HG03439 (cell line): ENCODE results near the gene BCLAF1.
"Not testable (repeated sequence)": the region's sequence is repeated elsewhere in the genome, so short reads cannot be mapped to it uniquely, and the experiment has no call there.

Experiments used
- ATAC-seq: cut with Tn5 transposase; IDR thresholded peaks from one replicate; pipeline ENCODE4 v1.9.1; 2021; ENCODE audit warnings: mild to moderate bottlenecking, moderate library complexity; ENCODE audit not compliant: unreplicated experiment

The BCLAF1 gene

DNA sequence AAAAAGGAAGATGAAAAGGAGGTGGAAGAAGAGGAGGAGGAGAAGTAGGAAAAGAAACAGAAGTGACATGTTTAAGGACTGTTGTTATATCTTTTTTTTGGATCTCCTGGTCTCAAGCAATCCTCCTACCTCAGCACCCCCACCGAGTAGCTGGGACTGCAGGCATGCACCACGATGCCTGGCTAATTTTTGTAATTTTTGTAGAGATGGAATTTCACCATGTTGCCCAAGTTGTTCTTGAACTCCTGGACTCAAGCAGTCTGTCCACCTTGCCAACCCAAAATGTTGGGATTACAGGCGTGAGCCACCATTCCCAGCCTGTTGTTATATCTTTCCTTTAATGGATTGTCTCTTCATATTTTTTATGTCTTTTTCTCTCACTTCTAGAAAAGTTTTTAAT is 19.5 kb upstream of the BCLAF1 start:
- no peak for ATAC-seq

DNA sequence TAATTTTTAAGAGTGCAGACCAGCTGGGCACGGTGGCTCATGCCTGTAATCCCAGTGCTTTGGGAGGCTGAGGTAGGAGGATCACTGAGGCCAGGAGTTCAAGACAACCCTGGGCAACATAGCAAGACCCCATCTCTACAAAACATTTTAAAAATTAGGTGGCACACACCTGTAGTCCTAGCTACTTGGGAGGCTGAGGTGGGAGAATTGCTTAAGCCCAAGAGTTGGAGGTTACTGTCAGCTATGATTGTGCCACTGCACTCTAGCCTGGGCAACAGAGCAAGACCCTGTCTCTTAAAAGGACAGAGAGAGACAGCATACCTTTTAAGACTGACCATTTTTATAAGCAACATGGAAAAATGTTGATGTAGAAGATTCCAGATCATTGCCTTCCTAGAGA is 18.8 kb upstream of the BCLAF1 start:
- not testable (repeated sequence) for ATAC-seq

DNA sequence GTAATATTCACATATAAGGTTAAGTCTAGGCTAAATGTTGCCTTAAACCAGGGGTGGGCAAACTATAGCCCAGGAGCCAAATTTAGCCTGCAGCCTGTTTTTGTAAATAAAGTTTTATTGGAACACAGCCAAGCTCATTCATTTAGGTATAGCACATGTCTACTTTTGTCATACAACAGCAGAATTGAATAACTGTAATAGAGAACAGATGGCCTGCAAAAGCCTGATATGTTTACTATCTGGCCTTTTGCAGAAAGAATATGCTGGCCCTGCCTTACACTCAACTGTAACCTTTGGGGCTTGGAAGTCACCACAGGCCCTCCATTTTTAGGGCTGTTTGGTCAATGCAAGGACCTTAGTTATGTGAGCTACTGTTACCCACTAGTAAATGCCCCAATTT is 17.7 kb upstream of the BCLAF1 start:
- no peak for ATAC-seq

DNA sequence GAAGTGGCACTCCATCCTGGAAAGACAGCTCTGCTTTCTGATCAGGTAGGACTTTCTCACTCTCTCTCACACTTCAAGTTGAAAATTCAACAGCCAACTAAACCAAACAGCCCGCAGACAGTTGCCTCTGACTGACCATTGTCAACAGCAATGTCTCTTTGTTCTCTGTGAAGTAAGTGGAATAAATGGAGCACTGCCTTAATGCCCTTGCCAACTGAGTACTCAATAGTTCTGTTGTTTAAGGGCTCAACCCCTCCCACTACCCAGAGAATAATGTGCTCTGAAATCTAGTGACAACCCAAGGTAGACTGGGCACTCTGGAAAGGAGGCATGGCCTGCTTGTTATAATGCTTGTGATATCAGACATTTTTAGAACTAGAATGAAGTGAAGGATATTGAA is 16.8 kb upstream of the BCLAF1 start:
- ATAC-seq: no peak

DNA sequence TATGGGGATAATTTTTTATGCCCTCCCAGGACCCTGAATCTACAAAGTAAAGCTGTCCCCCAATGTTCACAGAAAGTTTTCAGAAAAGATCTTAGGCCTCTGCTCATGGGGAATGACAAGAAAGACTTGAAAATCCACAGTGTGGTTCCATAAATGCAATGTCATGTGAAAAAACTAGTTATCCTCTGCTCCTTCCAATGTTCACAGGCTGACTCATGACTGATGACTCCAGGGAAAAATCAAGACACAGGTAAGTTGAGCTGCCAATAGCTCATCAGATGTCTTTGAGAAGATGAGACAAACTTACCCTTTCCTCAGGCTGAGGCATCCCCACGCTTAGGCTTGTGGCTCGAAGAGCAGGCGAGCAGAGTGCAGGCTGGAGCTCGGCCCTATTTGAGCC is 14.8 kb upstream of the BCLAF1 start:
- no peak for ATAC-seq

DNA sequence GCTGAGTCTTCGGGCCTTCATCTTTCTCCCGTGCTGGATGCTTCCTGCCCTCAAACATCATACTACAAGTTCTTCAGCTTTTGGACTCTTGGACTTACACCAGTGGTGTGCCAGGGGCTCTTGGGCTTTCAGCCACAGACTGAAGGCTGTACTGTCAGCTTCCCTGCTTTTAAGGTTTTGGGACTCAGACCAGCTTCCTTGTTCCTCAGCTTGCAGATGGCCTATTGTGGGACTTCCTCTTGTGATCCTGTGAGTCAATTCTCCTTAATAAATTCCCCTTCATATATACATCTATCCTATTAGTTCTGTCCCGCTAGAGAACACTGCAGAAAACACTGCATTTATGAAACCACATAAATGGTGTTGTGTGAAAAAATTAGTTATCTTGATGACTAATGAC is 13.9 kb upstream of the BCLAF1 start:
- no peak for ATAC-seq

DNA sequence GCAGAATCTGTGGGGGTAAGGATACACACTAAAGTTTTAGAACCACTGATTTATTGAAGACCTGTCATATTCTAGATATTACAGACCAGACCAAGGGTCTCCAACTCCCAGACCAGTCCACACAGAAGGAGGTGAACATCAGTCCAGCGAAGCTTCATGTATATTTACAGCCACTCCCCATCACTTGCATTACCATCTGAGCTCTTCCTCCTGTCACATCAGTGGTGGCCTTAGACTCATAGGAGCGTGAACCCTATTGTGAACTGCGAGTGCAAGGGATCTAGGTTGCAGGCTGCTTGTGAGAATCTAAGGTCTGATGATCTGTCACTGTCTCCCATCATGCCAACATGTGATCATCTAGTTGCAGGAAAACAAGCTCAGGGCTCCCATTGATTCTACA is 5.0 kb upstream of the BCLAF1 start:
- ATAC-seq: no peak

DNA sequence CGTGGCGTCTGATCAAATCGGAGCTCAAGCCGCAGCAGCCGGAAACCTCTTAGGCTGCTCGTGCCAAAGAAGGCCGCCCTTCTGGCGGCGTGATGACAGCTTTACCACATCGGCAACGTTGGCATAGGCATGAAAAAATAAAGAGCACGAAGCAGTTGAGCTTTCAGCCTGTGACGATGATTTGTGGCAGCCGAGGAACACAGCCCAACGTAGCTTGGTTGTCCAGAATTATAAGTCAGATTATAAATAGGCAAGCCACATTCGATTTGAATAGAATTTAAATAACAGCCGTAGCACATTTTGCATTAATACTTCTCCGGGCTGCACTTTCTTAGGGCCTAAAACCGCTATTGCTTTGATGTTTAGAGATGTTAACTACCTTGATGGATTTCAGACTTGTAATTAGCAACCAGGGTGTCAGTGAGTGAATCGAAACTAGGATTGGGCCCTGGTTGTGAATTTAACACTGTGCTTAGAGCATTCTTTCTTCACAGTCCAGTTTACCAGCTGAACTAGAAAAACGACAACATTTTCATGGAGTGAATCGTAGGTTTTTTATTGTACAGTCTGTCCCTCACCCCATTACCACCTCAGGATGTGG is 864 bp upstream of the BCLAF1 start:
- ATAC-seq: peak; percentile 8

DNA sequence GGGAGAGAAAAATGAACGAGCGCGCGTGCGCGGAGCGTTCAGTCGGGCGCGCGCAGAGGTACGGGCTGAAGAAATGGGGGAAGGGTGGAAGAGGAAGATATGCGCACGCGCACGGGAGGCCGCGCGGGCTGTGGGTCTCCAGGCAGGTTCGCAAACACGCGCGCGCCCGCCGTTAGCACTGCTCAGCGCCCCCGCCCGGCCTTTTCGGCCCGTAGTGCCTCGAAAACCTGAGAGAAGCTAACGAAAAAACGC is 393 bp downstream of the BCLAF1 start:
- peak; percentile 50 for ATAC-seq

DNA sequence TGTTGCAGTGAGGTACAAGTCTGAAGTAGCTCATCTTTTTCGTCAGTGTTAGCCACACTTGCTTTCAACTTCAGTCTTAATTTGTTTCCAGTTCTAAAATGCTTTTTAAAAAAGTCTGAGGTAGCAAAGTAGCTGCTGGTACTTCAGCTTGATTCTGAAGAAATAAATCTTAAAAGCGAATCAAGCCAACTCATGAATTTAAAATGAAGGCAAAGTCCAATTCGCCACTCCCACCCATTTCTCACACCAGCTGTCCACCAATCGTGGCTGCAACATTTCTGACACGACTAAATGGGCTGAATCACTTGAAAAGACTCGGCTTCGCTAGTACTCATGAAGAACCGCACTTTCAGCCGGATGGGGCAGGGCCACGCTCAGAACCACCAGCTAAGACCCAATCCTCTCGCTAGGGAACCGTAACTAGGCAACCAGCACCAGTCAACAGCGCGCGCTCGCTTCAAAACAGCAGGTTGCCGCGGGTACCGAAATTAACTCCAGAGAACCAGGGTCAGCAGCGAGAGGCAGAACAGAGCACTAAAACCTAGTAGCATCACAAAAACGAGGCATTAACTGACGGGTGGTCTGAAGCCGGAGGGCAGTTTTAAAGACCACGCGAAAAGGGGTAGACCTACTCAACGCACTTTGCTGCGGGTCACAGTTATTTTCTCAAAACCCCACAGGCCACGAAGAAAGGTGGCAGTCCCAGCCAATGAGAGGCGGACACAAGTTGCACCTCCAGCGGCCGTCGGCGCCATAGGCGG is 900 bp downstream of the BCLAF1 start:
- peak; percentile 35 for ATAC-seq

DNA sequence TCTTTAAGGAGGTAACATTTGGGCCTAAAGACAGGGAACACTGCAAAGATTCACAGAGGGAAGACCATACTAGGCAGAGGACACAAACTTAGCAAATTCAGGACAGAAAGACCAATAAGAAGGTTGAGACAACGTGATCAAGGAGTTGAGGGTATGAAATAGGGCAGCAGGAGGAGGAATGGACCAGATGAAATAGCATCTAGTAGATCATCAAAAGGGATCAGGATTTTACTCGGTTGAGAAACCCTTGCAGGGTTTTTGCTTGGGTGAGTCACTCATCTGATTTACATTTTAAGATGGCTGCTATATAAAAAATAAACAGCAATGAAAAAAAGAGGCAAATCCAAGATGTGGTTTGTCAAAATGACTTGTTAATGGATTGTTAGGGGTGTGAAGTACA is 4.7 kb downstream of the BCLAF1 start:
- no peak for ATAC-seq

DNA sequence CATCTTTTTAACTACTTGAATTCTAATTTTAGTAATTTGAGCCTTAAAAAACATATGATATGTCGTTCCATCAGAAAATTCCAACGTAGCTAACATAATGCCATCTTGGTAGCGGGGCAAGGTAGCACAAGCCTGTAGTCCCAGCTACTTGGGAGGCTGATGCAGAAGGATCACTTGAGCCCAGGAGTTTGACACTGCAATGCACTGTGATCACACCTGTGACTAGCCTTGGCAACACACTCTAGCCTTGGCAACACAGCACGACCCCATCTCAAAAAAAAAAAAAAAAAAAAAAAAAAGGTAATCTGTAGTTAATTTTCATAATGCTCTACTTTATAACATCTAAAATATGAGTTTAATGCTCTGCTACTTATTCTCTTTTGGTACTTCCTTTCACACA is 6.7 kb downstream of the BCLAF1 start:
- no peak for ATAC-seq

DNA sequence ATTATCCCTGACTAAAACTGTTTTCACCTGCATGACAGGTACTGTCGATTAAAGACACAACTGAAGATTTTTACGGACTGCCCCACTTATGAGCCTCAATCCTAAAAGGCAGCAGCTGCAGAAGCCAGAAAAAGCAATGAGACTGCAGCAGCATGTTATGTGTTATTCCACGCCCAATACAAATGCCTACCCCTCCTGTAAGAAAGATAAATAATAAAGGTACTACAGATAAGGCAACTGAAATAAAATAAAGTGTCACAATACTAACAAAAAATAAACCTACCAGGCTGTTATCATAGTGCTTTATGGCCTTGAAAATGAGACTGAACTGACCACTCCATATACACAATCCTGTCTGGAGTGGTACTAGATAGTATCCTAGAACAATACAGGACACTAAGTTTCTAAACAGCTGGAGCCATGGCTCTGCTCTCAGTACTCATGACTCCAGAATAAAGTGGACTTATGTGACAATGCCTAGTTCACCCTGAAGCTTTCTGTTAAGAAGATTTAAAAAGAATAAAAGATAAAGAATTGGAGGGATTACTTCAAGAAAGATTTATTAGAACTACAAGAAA is 9.5 kb downstream of the BCLAF1 start:
- no peak for ATAC-seq

DNA sequence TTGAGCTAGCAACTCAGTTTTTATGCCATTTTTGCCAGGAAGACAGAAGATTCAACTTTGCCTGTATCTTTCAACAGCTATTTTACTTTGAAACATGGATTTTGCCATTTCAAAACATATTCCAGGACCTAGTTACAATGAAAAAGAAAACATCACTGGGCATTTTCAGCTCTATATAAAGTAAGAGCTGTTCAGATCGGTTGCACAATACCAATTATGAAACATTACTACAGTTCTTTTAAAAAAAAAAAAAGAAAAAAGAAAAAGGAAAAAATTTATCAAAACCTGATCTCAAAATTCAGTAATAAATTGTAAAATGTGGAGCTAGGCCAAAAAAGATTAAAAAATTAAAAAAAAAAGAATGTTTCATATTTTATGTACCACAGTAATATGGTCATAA is 15.6 kb downstream of the BCLAF1 start:
- no peak for ATAC-seq

DNA sequence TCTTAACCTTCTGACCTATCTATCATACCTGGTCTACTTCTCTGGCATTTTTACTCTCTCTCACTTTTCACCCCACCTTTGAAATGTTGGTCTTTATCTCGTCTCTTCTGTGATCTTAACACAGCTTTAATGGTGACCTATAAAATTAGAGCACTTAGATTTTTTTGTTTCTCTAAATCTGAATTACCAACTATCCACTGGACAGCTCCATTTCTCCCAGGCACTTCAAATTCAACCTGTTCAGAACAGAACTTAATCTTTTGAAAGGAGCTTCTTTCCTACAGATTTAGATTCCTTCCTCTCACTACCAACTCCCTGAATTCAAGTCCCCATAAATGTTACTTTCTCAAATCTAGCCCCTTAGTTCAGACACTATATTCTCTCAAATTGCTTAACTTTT is 24.5 kb downstream of the BCLAF1 start:
- ATAC-seq: no peak

DNA sequence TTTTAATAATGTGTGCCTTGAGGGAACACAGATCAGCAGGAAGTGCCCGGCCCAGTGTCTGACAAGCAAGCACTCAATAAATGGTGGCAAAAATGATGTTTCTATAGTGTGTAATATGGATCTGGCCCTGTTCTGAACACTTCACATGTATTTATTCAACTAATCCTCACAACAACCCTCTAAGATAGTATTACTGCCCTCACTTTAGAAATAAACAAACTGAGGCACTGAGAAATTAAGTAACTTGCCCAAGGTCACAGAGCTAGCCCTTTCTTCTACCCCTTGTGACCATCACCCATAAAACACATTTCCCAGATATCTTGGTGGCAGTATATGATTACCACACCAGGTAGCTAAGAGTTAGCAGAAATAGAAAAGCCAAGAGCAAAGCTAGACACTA is 26.7 kb downstream of the BCLAF1 start:
- no peak for ATAC-seq

DNA sequence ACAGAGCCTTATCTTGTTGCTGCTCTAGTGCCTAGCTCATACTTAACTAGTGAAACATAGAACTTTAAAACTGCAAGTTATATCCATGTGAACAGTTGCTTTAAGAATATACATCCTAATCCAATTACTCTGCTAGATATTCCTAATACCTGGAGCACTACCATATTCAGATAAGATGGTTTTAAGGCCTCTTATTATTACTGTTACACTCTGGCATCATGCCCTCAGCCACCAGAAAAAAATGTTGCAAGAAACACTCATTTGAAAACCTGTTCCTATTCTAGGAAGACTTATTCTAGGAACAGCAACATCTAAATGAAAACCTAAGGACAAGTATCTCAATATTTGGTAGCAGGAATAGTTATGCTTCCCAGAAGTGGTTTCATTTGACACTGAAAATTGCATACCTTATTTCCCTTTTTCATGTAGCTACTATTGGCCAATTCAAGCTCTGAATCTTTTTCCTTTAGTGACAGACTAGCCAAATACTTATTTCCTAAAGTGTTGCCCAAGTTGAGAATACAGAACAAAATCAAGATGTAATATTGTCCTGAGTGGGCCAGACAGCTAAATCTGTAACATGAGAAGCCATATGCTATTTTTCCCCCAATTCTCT is 34.7 kb downstream of the BCLAF1 start:
- ATAC-seq: no peak

DNA sequence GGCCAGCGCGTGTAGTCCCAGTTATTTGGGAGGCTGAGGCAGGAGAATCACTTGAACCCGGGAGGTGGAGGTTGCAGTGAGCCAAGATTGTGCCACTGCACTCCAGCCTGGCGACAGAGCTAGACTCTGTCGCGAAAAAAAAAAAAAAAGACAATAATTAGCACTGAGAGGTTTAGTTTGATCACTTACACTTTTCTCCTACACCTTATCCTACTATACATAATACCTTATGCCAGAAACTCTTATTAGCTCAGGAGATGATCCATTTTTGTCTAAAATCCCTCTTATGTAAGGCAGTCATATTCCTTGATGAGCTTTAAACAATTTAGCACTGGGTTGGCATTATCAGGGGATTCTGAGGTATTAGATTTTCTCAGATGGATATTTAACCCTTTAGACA is 35.9 kb downstream of the BCLAF1 start:
- ATAC-seq: no peak

DNA sequence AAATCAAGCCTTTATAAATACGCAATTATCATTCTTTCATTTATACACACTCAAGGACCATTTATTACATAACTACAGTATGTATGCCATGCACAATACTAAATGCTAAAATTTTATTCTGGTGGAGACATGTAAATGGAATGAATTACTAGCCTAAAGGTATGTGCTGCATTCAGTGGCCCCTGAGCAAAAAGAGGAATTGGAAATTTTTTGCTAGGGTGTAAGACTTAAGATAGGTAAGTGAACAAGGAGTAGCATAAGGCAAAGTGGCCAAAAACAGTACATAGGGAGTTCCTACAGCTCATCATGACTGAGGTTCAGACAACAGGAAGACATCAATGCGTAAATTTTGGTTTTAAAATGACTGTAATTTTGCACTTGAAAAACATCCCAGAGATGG is 37.2 kb downstream of the BCLAF1 start:
- no peak for ATAC-seq

DNA sequence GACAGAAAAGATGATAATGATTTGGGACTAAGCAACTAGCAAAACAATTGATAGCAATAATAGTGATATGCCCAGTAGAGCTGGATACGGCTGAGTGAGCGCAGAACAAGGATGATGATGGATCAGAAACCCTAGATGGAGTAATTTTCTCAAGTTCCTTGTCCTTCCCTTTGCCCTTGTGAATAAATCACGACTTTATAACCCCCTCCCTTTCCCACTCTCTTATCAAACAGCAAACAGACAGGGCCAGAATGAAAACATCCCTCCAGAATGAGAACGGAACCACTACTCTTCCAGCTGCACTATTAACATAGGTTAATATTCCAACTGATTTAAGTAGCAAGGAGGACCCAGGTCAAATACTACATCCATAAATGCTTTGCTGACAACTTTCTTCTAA is 38.3 kb downstream of the BCLAF1 start:
- ATAC-seq: no peak

DNA sequence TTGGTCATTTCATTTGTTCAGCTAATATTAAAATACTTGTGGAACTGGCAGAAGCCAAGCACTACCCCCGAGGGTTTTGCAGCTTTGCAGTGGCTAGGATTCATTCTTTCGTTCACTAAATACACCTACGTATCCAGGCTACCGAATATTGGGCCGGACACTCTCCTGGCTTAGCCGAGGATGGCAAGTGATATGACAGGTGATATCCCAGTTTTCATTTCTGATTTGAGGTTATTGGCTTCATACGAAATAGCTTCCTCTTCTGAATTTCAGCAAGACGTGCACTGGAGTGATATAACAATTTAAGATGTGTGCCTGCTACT is 39.0 kb downstream of the BCLAF1 start:
- no peak for ATAC-seq

DNA sequence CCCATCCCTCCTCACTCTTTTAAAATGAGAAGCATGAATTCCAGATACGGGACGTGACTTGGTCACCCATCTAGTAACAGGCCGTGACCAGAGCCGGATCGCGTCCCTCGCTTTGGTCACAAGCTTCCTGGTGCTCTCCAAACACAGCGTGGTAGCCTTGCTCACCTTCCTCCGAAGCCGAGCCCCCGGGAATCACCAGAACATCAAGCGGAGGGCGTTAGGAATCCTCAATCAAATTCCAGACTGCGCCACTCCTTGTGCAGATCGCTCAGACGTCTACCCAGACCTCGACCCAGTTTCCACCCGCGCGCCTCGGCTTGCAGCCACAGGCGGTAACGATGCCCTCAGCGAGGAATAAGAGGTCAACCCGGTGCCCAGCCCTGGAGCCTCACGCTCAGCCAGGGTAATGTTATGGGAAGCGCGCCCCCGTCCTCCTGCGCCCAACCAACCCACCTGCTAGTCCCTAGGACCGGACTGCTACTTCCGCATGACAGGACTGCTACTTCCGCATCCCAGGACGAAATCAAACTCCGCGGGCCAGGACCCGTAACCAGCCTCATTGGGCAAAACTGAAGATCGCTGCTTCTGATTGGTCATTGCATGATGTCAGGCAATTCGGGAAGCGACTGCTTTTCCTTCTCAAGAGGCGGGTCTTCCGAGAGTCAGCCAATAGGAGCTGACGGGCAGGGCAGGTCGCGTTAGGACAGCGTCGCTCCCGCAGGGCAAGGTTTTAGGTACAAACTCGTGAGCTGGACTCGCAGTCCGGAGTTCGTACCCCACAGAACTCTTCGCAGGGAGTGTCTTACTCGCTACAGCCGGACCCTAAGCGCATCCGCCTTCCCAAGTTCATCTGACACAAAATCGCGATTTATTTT is 39.6 kb downstream of the BCLAF1 start, which contains the start of gene MTFR2:
TSS of gene MTFR2 (minus strand) at position 501 of the 875 bp plus-strand sequence. CDS start 1,212 bp downstream, outside the sequence.
- ATAC-seq: peak; percentile 98
